Skin epidermis (tissue), 12 donors: ENCODE measurements around the gene TGFB2.
A peak's percentile ranks its signal among the peaks of the same experiment; 100 is the strongest.

Experiments used
- H3K27ac ChIP-seq, 21 experiments: fragments of 200-600 bp; sonication (generic) in 11 of 21; one replicate each; pipeline ENCODE4 v1.5.0; 2020; ENCODE audit warnings: mild to moderate bottlenecking in 3 of 21, inconsistent platforms in 2 of 21, moderate library complexity in 2 of 21
- H3K4me3 ChIP-seq, 7 experiments: fragments of 200-600 bp; sonication (generic) in 2 of 7; one replicate each; pipeline ENCODE4 v1.5.0; 2020; ENCODE audit warnings: inconsistent platforms in 2 of 7, mild to moderate bottlenecking in 2 of 7, moderate library complexity in 1 of 7

TGFB2 gene

DNA sequence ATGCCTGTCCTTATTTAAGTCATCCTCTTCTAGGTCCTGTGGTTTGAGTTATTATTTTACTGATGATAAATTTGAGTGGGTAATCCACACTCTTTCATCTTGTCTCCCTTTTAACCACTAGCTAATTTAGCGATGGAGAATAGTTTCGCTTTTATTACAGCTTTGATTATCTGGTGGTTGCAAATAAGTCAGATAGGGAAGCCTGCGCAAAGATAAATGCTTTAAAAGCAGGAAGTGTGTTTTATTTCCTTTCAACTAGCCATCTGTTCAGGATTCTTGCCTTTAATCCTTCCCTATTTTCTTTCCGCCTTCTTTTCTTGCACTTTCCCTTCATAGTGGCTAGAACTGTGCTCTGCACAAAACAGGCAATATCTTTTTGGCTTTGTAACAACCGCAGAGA is 129.0 kb downstream of the TGFB2 start:
- no peak overlapping the region for H3K27ac ChIP-seq

GRCh38 chr1:218475275-218475674 is 130.1 kb downstream of the TGFB2 start:
- H3K4me3 ChIP-seq = no peak overlapping the region
- no peak overlapping the region for H3K27ac ChIP-seq

More for the DNA sequence above, 129.0 kb downstream of the TGFB2 start:
- no peak overlapping the region for H3K4me3 ChIP-seq

GRCh38 chr1:218475699-218476098 is 130.6 kb downstream of the TGFB2 start:
- H3K27ac ChIP-seq = no peak overlapping the region
- H3K4me3 ChIP-seq = no peak overlapping the region

- Histone ChIP-seq H3K4me3 (no peak overlapping the region), H3K27ac (peak overlapping the region in 1 of 21 experiments; percentile 1)
Measured at GRCh38 chr1:218476385-218476784, 131.2 kb downstream of the TGFB2 start.

- Histone ChIP-seq H3K27ac (no peak overlapping the region), H3K4me3 (no peak overlapping the region)
Measured at GRCh38 chr1:218478336-218478735, 133.2 kb downstream of the TGFB2 start.

DNA sequence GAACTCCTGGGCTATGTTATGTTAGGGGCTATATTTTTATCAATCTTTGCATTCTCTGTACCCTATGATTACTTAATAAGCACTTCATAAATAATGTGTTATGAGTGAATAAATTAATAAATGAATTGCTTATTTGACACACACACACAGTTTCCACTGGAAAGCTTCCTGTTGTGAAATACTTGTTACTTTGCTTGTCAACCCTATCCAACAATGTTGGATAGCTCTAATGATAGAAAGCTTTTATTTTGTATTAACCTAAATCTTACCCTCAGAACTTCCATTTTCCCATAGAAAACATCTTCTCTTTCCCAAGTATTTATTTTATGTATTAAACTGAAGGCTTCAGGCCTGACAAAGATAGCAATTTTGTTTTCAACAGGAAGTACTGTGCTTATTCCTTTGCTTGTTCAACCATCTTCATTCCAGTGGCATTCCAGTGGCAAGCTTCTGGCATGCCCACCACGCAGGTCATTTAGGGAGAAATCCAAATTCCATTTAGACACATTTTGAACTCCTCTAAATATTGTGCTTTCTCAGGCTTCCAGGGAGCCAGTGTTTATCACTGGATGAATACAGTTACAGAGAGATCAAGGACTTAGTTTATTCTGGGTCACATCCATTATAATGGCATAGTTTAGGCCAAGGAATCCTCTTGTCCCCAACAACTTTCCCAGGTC is 134.4 kb downstream of the TGFB2 start:
- no peak overlapping the region for H3K4me3 ChIP-seq
- H3K27ac ChIP-seq = peak overlapping the region in 10 of 21 experiments; percentile 17 to 71 (median 46)

DNA sequence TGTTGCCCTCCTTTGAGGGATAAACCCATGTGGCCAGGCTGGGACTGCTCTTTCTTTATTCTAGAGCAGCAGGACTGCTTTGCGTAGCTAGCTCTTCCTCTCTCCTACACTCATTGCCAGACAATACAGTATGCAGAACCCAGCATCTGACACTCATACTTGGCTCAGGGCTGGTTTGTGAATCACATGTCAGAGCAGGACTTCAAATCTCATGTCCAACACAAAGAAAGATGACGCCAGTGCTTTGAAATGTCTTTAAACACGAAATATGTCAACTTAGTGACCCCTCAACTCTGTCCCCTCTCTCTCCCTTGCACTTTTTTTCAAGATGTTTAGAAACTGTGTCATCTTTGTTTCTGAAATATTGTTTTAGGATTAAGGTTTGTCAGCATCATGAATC is 135.0 kb downstream of the TGFB2 start:
- H3K27ac ChIP-seq = peak overlapping the region in 10 of 21 experiments; percentile 17 to 71 (median 46)
- no peak overlapping the region for H3K4me3 ChIP-seq

DNA sequence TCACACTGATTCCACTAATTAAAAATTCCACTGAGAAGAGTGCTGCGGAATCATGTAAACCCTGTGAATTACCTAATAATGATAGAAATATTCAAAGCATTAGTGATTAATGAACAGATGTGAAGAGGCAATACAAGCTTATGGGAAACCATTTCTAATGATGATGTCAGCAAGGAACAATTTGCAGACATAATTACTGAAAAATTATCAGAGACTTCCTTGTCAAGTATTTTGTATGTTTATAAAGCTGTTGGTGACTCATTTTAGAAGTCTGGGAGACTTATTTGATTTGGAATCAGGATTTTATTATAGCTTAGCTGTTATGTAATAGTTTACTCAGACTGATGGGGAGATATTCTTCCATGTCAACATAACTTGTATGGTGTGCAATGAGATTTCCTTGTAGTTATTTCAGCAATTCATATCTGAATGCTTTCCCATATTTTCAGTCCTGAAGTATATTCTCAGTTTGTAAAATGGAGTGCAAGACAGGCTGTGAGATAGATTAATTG is 135.5 kb downstream of the TGFB2 start:
- H3K27ac ChIP-seq = peak overlapping the region in 8 of 21 experiments; percentile 17 to 71 (median 48)
- H3K4me3 ChIP-seq = no peak overlapping the region

GRCh38 chr1:218481116-218481775 is 136.1 kb downstream of the TGFB2 start:
- H3K27ac ChIP-seq = peak overlapping the region in 3 of 21 experiments; percentile 34 to 50 (median 48)
- H3K4me3 ChIP-seq = no peak overlapping the region

- H3K27ac ChIP-seq = no peak overlapping the region
- no peak overlapping the region for H3K4me3 ChIP-seq
Measured at GRCh38 chr1:218482683-218483082, 137.5 kb downstream of the TGFB2 start.

GRCh38 chr1:218485241-218485928 is 140.2 kb downstream of the TGFB2 start:
- Histone ChIP-seq H3K4me3 (no peak overlapping the region), H3K27ac (no peak overlapping the region)

DNA sequence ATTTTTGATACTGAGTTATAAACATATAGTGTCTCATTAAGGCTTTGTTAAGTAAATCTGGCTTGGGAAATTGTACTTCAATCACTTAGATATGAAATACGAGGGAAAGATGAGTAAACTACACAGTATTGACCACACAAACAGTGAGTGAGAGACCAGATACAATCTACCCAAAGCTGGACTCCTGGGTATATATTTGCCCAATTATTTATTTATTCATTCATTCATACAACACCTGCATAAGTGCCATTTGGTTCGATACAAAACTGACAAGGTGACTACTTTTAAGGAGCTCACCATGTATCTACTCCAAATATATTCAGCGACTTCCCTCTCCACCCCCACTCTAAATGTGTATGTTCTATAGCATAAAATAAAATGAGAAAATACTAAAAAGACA is 143.4 kb downstream of the TGFB2 start:
- no peak overlapping the region for H3K4me3 ChIP-seq
- H3K27ac ChIP-seq = no peak overlapping the region

DNA sequence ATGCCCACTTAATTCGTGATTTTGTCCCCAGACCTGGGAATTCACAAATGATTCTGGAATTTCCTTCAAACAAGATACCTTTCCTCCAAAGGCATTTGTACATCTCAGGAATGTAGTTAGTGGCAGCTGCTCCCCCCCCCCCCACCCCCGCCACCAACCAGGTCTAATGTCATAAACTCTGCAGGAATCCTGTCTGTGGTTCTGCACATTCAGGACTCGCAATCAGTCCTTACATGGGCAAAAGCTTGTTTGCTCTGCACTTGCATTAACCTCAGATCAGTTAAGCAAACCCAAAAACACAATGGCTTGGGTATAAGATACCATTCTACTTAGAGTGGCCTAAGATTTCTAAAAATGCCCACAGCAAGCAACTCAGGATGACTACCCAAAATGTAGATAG is 143.8 kb downstream of the TGFB2 start:
- Histone ChIP-seq H3K27ac (no peak overlapping the region), H3K4me3 (no peak overlapping the region)

- Histone ChIP-seq H3K4me3 (no peak overlapping the region), H3K27ac (no peak overlapping the region)
Measured at GRCh38 chr1:218490406-218490922, 145.3 kb downstream of the TGFB2 start.

DNA sequence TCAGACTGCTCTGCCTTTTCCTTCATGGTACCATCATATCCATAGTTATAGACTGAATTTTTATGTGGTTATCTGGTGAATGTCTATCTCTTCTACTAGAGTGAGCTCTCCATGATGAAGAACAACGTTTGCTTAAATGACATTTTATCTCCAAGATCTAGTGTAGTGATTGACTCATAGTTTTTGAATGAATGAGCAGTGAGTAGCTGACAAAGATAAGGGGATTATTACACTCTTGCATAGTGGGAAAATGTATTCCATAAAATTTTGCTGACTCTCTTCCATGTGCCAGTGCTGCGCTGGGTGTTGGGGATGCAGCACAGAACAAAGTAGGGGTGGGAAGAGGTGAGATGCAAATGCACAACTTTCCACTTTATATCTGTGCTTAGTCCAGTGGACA is 147.7 kb downstream of the TGFB2 start:
- Histone ChIP-seq H3K27ac (no peak overlapping the region), H3K4me3 (no peak overlapping the region)

GRCh38 chr1:218493986-218494385 is 148.8 kb downstream of the TGFB2 start:
- no peak overlapping the region for H3K27ac ChIP-seq
- H3K4me3 ChIP-seq = no peak overlapping the region
